EL (cell line): Measurements from ENCODE around the gene KDELR3.
"Not testable (repeated sequence)": the region's sequence is repeated elsewhere in the genome, so short reads cannot be mapped to it uniquely, and the experiment has no call there.

Experiments used
- DNase-seq: peaks from one replicate; pipeline ENCODE4 v3.0.0-alpha.2; 2016

Gene KDELR3

DNA sequence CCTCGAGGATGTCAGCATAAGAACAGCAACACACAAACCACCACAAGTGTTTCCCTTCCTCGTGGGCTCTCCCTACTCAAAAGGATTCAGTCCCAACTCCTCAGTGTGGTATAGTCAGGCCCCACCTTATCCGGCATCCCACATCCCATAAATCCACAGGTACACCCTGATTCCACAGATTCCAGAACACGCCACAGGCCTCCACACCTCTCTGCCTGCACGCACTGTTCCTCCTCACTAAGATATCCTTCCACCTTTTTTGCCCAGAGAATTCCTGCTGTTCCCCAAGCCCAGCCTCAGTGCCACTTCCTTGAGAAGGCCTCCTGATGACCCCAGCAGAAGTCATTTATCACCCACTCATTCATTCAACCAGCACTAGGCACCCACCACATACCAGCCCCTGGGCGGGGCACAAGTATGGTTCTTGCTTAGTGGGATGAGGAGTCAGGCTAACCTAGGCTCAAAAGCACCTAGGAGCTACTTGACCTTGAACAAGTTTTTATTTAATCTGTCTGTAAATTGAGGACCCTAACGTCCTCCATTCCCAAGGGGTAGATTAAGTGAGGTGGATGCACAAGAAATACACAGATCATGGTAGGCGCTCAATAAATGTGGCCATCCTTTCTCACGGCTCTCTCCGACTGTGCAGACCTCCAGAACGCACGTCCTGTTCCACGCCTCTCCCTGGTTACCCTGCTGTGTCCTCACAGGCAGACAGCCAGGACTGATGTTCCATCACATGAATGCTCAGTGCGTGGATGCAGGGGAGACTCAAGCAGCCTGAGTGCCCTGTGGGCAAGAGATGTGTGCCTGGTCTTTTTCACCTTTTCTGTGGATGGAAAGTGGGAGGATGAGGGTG, 10.8 kb upstream of the KDELR3 start:
- no peak for DNase-seq

DNA sequence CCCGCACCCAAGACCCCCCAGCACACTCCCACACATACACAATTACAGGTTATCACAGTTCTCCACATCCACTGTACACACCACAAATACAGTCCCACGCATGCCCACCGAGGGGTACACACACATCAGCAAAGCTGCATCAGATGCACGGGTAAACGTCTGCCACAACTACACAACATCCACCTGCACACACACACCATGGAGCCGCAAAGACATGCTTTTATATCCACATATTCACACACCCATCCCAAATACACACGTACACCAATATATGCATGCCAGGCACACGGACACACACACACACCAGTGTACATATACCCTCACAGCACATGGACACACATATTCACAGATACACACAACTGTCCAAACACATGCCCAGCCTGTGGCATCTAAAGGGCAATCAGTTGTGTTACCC, 7.5 kb upstream of the KDELR3 start:
- no peak for DNase-seq

DNA sequence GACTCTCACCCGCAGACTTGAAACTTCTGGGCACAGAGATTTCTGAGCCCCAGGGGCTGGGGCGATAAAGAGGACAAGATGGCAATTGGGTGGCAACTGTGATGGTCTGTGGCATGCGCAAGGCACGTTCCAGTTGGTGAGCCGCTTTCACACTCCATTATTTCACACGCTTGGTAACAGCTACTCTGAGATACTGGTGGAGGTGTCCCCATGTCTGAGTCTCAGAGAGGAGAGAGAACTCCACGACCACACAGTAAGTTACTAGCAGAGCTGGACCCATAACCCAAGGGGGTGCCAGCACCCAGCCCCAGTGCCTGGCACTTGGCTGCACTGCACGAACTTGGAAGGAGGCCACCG, 6.9 kb upstream of the KDELR3 start:
- DNase-seq = no peak

- peak; percentile 88 for DNase-seq
Observed at GRCh38 chr22:38461414-38462081, 6.3 kb upstream of the KDELR3 start.

DNA sequence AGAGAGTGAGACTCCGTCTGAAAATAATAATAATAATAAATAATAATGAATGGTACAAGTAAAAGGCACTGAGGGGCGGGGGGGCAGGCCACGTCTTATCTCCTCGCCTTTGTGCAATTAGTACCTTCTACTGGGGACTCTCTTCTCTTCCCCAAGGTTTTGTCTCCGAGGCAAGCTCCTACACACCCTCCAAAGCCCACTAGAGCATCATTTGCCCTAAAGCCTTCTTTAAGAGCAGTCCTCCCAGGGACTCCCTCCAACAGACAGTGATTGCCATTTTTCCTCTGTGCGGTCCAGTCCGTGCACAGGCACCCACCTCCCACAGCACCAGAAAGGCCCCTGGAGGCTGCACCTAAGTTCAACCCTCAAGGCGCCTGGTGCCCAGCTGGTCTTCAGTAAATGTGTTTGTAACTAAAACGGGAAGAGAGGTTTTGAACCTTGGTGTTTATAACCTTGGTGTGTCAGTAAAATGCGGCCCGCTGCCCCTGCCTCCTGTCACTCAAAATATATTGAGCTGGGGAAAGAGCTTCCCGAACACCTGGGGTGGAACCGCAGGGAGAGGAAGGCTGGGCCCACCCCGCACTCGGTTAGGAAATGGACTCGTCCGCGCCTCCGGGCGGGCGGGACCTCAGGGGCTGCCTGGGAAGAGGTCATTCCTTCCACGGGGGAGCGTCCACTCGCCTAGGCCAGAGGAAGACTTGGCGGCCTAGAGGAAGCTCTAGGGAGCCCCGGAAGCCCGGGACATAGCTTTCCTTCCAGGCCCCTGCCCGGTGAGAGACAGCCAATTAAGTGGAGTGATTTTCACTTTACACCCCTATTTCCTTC, 4.7 kb upstream of the KDELR3 start:
- no peak for DNase-seq

DNA sequence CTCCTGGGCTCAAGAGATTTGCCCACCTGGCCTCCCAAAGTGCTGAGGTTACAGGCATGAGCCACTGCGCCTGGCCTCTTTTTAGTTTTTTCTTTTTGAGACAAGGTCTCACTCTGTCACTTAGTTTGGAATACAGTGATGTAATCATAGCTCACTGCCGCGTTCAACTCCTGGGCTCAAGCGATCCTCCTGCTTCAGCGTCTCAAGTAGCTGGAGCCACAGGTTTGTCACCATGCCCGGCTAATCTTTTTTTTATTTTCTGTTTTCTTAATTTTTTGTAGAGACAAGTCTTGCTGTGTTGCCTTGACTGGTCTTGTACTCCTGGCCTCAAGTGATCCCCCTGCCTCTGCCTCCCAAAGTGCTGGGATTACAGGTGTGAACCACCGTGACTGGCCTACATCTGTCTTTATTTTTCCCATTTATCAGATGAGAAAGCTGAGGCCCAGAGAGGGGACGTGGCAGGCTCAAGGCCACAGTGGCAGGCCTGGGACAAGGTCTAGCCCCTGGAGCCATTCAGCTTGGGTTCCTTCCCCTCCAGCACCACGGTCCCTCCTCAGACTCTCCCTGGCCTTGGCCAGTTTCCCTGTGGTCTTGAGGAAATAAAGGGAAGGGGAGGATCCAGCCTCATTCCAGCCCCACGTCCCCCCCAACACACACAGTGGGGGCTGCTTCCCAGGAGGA, 2.8 kb upstream of the KDELR3 start:
- no peak for DNase-seq

- DNase-seq = no peak
Observed at GRCh38 chr22:38465673-38466490, 2.0 kb upstream of the KDELR3 start.

DNA sequence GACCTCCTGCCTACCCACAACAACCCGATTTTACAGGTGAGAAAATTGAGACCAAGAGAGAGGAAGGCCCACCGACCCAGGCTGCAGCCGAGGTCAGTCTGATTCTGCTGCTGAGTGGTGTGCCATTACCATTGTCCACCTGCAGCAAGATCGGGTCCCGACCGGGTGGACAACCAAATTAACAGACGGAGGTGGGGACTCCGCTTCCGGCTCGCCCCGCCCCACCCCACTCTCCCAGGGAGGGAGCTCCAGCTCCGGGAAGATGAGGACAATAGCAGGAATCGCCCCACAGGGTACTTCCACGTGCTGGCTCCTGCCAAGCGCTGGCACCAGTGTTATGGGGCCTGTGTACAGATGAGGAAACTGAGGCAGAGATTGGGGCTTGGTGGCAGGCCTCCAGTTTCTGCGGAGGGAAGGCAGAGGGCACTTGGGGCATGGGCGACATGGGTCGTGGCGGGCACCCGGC, 425 bp upstream of the KDELR3 start:
- no peak for DNase-seq

DNA sequence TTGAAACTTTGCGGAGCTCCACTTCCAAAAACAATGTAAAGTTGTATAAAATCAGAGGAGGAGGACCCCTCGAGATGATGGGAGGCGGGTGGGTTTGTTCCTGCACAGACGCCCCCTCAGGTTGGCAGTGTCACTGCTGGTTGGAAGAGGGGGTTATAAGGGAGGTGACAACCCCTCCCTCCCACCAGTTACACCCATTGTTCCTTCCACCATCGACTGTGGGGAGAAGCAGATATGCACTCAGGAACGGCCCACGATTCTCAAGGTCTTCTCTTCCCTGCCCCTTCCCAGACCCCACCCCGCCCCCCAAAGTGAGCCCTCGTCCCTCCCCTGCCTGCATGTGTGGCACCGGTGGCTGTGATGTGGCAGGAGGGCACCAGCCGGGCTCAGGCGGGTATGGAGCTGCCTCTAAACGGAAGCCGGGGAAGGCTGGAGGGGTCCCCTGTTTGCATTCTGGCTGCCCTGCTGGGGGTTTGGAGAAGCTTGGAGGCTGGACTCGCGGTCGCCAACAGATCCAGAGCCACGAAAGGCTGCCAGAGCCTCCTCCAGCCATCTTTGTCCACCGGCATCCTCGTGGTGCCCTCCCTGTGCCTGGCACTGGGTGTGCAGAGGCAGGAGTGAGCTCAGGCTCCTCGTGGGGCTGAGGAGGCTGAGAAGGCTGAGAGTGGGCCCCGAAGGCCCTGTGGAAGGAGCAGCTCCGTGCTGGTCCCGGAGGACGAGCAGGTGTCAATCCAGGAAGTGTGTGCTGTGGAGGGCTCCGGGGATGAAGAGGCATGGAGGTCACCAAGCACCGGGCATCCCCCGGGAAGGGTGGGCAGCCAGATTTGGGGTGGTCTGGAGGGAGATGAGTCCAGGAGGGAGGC, 778 bp downstream of the KDELR3 start:
- peak; percentile 29 for DNase-seq

- no peak for DNase-seq
Observed at GRCh38 chr22:38469306-38469781, 1.4 kb downstream of the KDELR3 start.

- not testable (repeated sequence) for DNase-seq
Observed at GRCh38 chr22:38470179-38470578, 2.3 kb downstream of the KDELR3 start.

DNA sequence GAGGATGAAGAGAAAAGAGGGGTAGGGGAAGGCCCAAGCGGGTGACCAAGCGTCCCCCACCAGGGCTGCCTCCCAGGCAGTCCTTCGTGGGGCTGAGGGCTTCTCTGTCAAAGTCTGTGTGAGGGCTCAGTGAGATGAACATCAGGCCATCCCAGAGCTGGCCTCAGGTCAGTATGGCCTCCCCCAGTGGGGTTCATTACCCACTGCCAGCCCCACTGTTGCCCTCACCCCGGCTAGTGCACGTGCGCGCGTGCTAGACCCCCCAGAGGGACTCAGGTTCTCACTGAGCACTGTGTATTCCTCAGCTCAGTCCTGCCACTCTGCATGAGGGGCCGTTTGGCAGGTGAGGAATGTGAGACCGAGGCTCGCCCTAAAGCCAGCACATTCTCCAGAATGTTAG, 3.3 kb downstream of the KDELR3 start:
- no peak for DNase-seq

- DNase-seq = no peak
Observed at GRCh38 chr22:38474003-38474607, 6.2 kb downstream of the KDELR3 start.

DNA sequence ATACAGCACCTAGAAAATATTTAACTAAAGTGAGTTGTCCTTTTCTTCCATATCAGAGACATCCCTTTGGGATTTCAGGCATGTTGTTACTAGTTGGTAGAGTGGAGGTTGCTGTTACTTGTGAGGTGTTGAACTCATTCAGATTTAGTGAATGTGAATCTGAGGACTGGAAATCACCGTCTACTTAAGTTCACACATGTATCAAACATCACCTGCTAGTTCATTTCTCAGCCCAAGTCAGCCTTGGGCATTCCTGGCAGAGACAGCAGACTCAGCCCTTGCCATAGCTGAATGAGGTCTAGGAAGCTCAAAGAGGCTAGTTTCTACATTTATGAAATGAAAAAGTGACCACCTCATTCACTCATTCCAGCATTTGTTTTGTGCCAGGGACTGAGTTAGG, 9.7 kb downstream of the KDELR3 start:
- DNase-seq = no peak

DNA sequence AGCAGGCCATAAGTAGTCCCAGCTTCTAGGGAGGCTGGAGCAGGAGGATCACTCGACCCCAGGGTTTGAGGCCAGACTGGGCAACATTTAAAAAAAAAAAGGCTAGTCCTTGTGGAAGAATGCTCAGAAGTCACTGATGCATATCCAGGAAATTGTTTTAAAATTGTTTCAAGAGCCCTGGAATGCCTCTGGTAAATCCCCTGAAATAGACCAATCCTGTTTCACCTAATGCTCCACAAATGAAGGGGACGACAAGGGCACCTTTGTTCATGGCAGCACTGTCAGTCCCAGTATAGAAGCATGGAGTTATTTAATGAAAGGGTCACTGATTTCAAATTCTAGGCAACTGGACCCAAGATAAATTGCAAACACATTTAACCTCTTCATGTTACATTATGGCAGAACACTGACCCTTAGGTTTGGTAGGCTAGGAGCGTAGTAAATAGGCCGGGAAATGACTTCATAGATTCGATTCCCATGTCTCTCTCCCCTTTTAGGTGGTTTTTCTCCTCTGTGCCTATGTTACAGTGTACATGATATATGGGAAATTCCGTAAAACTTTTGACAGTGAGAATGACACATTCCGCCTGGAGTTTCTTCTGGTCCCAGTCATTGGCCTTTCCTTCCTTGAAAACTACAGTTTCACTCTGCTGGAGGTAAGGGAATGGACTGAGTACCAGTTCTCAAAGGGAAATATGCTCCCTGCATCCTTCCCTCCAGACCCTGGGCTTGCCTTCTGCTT, 11.4 kb downstream of the KDELR3 start:
- no peak for DNase-seq

- DNase-seq = peak; percentile 46
Observed at GRCh38 chr22:38481162-38481870, 13.4 kb downstream of the KDELR3 start.

GRCh38 chr22:38481871-38482332, 14.0 kb downstream of the KDELR3 start:
- DNase-seq = no peak

DNA sequence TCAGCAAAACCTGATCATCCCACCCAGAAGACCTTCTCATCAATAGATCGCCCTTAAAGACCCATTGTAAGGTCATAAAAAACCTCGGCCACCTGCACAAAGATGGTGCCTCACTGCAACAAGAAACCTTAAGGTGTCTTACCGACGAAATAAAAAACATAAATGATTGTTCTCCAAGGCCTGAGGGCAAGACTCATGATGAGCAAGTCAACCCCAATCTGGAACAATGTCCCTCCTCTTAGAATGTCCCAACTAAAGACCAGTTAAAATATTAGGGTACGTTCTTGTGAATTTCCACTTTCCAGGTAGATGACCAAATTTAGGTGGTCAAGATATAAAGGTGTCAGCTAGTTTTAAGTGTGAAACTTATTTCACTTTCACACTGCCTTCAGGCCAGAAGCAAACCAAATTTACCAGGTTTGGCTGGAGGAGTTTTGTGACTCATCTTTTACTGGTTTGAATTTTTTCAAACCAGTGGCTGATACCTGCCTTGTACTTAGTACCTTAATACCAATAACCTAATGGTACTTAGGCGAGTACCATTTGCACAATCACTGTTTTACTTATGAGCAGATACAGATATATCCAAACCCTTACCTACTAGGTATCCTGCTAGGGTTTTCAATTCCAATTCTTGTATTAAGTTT, 14.9 kb downstream of the KDELR3 start:
- no peak for DNase-seq
